NCI-H1436 treated with DMSO at 0.1 percent for 48 hours (cell line): ENCODE measurements around the gene NR4A1.

Source experiments
- DNase-seq: peaks from one replicate; lab custom pipeline; 2025; lab: John Stamatoyannopoulos, UW

NR4A1 gene

GRCh38 chr12:52079576-52080402, 28.5 kb downstream of the NR4A1 start, which contains the start of gene SMIM41:
Gene SMIM41, plus strand, starts transcription at chr12:52079704. Its CDS starts 76 bp downstream, at chr12:52079780.
- DNase-seq: no peak

DNA sequence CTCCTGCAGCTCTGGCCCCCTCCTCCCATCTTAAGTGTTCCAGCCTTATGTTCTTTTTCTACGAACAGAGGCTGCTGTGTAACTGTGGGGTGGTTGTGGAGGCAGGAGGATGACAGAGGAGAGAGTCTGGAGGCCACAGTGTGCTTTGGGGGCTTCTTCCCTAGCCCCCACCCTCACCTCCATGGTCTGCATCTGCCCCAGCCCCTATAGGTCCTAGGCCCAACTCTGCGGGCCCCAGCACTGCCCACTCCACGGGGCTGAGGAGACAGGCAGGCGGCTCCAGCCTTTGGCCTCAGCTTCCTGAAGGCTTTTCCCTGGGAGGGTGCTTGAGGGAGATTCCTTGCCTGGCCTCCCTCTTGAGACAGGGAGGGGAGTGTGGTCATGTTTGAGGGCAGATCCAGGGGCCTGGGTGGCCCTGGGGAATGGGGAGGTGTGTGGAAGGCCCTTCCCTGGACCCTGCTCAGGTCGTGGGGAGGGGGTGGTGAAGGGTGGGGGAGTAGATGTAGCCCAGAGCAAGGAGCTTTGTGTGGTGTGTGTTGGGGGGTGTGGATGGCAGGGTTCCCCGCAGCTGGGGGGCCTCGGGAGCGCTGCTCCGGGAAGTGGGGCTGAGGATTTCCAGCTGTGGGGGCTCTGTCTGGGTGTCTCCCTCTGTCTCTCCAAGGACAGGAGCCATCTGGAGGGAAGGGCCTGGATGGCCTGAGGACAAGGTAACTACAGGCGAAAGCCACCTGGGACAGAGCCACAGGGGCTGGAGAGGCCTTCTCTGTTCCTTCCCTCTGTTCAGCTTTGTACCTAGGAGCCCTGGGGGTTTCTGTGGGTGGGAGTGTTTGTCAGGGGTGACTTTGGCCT, 29.4 kb downstream of the NR4A1 start:
- DNase-seq: no peak

- DNase-seq: peak; percentile 48
These were observed 30.1 kb downstream of the NR4A1 start for GRCh38 chr12:52081263-52081733.

- DNase-seq: no peak
These were observed 30.9 kb downstream of the NR4A1 start for GRCh38 chr12:52082026-52082668.

GRCh38 chr12:52082669-52082987, 31.4 kb downstream of the NR4A1 start:
- DNase-seq: no peak

DNA sequence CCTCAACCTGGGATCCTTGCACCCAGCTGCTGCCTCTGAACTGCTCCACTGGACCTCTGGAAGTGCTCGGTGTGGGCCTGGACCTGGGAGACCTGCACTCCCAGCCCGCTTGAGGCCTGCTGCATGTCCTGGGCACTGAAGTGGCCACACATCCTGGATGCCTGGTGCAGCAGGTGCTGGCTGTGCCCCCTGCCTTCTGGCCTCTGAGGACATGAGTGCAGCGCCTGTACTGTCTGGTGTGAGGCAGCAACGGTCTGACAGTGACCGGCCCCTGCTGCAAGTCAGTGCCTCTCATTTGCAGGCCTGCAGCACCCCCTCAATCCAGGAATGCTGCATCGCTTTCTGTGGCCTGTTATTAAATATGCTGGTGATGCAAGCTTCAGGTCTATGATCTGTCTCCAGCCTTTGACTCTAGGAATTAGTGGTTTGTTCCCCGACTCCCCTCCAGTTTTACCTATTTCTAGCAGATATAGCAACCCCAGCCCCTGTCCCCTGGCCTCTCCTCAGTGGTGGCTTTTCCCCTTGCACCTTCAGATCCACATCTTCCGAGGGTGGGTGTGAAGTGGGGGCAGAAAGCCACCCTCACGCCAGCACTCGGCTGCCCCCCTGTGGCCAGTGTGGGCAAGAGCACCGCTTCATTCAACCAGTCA, 31.9 kb downstream of the NR4A1 start:
- DNase-seq: no peak

DNA sequence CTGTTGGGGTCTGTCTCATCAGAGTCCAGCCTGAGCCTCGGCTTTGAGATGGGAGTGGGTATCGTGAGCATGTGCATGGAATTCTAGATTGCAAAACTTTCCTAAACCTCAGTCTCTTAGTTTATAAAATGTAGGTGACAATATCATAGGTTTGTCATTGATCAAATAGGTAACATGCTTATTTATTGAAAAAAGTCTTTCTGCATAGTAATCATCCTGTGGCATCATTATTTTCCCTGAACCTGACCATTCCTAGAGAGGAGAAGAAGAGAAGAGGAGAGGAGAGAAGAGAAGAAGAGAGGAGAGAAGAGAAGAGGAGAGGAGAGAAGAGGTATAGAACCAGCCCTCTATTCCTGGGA, 32.4 kb downstream of the NR4A1 start:
- no peak for DNase-seq

- DNase-seq: no peak
These were observed 33.4 kb downstream of the NR4A1 start for GRCh38 chr12:52084491-52085231.

- DNase-seq: no peak
These were observed 34.5 kb downstream of the NR4A1 start for GRCh38 chr12:52085682-52086180.

DNA sequence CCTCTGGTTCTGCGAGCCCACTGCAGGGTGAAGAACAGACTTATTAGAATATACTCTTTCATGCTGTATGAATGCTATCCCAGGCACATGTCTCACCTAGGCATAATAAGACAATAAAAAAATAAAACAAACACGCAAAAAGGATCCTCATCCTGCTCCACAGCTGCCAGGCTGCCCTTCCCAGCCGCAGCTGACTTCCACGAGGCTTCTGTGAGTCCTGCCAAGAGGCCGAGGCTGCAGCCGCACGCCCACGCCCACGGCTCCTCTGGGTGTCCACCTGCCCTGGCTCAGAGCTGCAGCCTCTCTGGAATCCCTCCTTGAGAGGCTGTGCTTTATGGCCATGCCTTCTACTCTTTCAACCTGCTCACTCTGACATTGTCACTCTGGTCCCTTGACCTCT, 35.1 kb downstream of the NR4A1 start:
- DNase-seq: no peak

- DNase-seq: no peak
These were observed 35.9 kb downstream of the NR4A1 start for GRCh38 chr12:52086944-52087835.

DNA sequence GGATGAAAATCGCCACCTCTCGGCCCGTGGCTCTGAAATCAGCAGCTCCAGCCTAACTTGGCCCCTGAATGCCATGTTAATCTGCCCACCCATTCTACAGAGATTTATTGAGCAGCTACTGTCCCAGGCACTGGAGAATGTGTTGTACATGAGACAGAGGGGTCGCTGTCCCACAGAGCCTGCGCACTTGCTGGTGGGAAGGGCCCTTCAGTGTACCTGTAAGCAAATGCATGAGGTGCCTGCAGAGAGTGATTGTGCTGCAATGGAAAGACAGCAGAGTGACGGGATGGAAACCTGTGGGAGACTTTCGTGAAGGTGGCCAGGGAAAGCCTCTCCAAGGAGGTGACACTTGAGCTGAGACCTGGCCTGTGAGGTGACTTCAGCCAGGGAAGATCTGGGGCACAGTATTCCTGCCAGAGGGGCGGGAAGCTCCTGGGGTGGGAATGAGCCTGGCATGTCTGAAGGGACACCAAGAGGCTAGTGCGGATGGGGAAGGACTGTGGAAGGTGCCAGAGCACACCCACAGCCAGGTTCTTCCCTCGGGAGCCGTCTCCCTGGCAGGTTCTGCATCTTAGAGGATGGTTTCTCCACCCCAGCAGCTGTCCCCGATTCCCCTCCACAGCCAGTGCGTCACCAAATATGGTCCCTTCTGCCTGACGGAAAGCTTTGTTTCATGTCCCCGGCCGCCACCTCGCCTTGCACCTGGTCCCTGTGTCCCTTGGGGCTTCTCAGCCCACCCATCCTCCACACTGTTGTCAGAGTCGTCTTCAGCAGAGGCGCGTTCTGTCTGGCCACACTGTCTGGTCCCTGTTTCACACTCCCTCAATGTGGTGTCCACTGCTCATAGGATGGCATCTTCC, 36.9 kb downstream of the NR4A1 start:
- no peak for DNase-seq

DNA sequence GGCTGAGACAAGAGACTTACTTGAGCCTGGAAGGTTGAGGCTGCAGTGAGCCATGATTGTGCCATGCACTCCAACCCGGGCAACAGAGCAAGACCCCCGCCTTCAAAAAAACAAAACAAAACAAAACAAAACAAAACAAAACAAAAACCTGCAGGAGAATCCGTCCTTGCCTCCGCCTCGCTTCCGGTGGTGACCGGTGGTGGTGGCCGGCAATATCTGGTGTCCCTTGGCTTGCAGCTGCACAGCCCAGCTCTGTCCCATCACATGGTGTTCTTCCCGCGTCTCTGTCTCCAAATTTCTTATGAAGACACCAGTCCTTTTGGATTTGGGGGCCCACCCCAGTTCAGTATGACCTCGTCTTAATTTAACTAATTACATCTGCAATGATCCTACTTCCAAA, 38.2 kb downstream of the NR4A1 start:
- no peak for DNase-seq

- DNase-seq: no peak
These were observed 39.0 kb downstream of the NR4A1 start for GRCh38 chr12:52090291-52090690.

DNA sequence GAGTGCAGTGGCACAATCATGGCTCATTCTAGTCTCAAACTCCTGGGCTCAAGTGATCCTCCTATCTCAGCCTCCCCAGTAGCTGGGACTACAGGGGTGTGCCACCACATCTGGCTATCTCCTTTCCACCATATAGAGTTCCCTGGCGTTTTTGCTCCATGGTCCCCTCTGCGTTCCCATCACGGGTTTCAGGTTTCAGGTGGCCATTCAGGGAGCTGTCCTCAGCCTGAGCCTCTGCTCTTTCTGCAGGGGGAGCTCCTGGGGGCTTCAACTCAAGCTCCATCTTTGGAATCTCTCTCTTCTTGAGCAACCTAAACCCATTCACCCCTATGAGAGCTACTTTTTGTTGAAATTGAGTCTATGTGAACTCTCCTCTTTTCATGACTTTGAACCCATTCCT, 39.8 kb downstream of the NR4A1 start:
- DNase-seq: no peak

- DNase-seq: no peak
These were observed 40.6 kb downstream of the NR4A1 start for GRCh38 chr12:52091869-52092268.

- DNase-seq: no peak
These were observed 42.1 kb downstream of the NR4A1 start for GRCh38 chr12:52093346-52093745.

DNA sequence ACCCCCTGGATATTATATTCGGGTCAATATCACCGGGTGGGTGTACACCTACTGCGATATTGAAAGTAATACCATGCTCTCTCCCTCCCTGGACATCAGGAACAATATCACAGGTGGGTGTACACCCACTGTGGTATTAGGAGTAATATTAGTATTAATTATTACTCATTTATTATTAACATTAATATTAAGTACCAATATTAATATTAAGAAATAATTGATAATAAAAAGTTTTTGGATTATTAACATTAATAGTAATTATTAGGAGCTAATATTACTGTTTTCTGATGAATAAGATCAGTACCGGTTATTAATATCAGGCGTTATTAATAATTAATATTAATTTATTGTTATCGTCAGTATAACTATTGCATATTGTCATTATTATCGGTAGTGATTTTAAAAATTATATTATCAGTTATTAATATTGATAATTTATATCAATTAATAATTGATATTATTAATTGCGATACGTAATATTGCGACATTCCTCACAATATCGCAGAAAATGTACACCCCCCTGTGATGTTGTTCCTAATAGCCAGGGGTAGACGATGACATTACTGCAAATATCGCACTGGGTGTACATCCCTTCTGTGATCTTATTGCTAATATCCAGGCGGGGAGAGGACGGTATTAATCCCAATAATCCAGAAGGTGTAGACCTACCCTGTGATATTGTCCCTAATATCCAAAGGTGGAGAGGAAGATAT, 45.2 kb downstream of the NR4A1 start:
- DNase-seq: no peak
